Measurements from ENCODE around the gene MCL1.
"Not testable (repeated sequence)": the region's sequence is repeated elsewhere in the genome, so short reads cannot be mapped to it uniquely, and the experiment has no call there.

GRCh38 chr1:150581962-150582361 lies 2.6 kb upstream of the MCL1 start:
- TF ChIP-seq CTCF, POLR2A (IDR thresholded peaks at IDR 0.05): not testable (repeated sequence)

All from body of pancreas (tissue), 4 donors.